Measurements from ENCODE around the gene PGAM4. TPM values are rescaled to one million over a fixed set of nuclear protein-coding genes. Genes with fewer than 3 reads are reported as not detected.

The PGAM4 gene
- total RNA-seq, 4 donors from 2014 or later, result not detected

GRCh38 chrX:77937291-77937690 lies 32.1 kb downstream of the PGAM4 start:
- Histone ChIP-seq H3K9me3 (no peaks in the 10 kb centered on the region), H3K27ac (no peak overlapping the region), H3K4me3 (no peak overlapping the region), H3K36me3 (no peaks in the 10 kb centered on the region), H3K4me1 (no peaks in the 10 kb centered on the region), H3K27me3 (no peaks in the 10 kb centered on the region)
- no peak for TF ChIP-seq POLR2A (IDR thresholded peaks at IDR 0.05)
- TF ChIP-seq, protein P1, sequence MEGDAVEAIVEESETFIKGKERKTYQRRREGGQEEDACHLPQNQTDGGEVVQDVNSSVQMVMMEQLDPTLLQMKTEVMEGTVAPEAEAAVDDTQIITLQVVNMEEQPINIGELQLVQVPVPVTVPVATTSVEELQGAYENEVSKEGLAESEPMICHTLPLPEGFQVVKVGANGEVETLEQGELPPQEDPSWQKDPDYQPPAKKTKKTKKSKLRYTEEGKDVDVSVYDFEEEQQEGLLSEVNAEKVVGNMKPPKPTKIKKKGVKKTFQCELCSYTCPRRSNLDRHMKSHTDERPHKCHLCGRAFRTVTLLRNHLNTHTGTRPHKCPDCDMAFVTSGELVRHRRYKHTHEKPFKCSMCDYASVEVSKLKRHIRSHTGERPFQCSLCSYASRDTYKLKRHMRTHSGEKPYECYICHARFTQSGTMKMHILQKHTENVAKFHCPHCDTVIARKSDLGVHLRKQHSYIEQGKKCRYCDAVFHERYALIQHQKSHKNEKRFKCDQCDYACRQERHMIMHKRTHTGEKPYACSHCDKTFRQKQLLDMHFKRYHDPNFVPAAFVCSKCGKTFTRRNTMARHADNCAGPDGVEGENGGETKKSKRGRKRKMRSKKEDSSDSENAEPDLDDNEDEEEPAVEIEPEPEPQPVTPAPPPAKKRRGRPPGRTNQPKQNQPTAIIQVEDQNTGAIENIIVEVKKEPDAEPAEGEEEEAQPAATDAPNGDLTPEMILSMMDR (IDR thresholded peaks at IDR 0.05 in 4 of 5, conservative IDR thresholded peaks at IDR 0.05 in 1 of 5), result no peak
- DNase-seq, result no peak
- intact Hi-C loops (cut with DNase I; ENCODE audit: low total_unique reads) (no loop called here), in situ Hi-C loops (cut with MboI; ENCODE audit: low sequenced_read_pairs in 4 of 4) (no loop called here)
- no peak for ATAC-seq

GRCh38 chrX:77936299-77936698 lies 33.1 kb downstream of the PGAM4 start:
- TF ChIP-seq, protein P1 (IDR thresholded peaks at IDR 0.05 in 4 of 5, conservative IDR thresholded peaks at IDR 0.05 in 1 of 5), result no peak
- TF ChIP-seq POLR2A (IDR thresholded peaks at IDR 0.05), result no peak
- H3K4me1 ChIP-seq, result no peaks in the 10 kb centered on the region
- H3K4me3 ChIP-seq, result no peak overlapping the region
- DNase-seq (no peak), ATAC-seq (no peak)
- H3K9me3 ChIP-seq, result no peaks in the 10 kb centered on the region
- intact Hi-C loops (cut with DNase I; ENCODE audit: low total_unique reads), result no loop called here
- in situ Hi-C loops (cut with MboI; ENCODE audit: low sequenced_read_pairs in 4 of 4), result no loop called here
- H3K27ac ChIP-seq, result no peak overlapping the region
- no peaks in the 10 kb centered on the region for H3K36me3 ChIP-seq
- H3K27me3 ChIP-seq, result no peaks in the 10 kb centered on the region

DNA sequence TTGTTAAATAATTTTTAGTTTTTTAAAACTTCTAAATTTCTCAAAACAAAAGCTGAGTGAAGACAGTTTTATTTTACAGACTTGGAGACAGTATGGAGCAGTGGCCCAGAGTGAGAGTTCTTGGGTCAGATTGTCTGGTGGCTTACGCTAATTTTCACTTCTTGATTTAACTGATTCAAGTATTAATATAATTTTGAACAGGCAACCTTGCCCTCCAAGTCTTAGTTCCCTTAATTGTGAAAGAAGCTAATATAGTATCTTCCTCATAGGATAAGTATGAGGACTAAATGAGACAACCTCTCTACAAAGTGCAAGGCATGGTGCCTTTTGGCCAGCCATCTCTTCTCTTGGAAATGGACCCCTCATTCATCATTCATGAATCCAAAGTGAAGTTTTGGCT lies 33.6 kb downstream of the PGAM4 start:
- Histone ChIP-seq H3K4me3 (no peak overlapping the region), H3K27me3 (no peaks in the 10 kb centered on the region), H3K36me3 (no peaks in the 10 kb centered on the region), H3K9me3 (no peaks in the 10 kb centered on the region), H3K4me1 (no peaks in the 10 kb centered on the region), H3K27ac (no peak overlapping the region)
- in situ Hi-C loops (cut with MboI; ENCODE audit: low sequenced_read_pairs in 4 of 4) (no loop called here), intact Hi-C loops (cut with DNase I; ENCODE audit: low total_unique reads) (no loop called here)
- DNase-seq (no peak), ATAC-seq (no peak)
- no peak for TF ChIP-seq POLR2A (IDR thresholded peaks at IDR 0.05)
- TF ChIP-seq, protein P1 (IDR thresholded peaks at IDR 0.05 in 4 of 5, conservative IDR thresholded peaks at IDR 0.05 in 1 of 5), result no peak

- DNase-seq (no peak), ATAC-seq (no peak)
- in situ Hi-C loops (cut with MboI; ENCODE audit: low sequenced_read_pairs in 4 of 4), result no loop called here
- no peaks in the 10 kb centered on the region for H3K27me3 ChIP-seq
- H3K9me3 ChIP-seq, result no peaks in the 10 kb centered on the region
- no peaks in the 10 kb centered on the region for H3K4me1 ChIP-seq
- TF ChIP-seq POLR2A (IDR thresholded peaks at IDR 0.05), result no peak
- TF ChIP-seq, protein P1 (IDR thresholded peaks at IDR 0.05 in 4 of 5, conservative IDR thresholded peaks at IDR 0.05 in 1 of 5), result no peak
- H3K4me3 ChIP-seq, result no peak overlapping the region
- intact Hi-C loops (cut with DNase I; ENCODE audit: low total_unique reads), result no loop called here
- H3K36me3 ChIP-seq, result no peaks in the 10 kb centered on the region
- H3K27ac ChIP-seq, result no peak overlapping the region
These were observed 38.9 kb downstream of the PGAM4 start for GRCh38 chrX:77930581-77930980.

GRCh38 chrX:77925764-77926163 lies 43.7 kb downstream of the PGAM4 start:
- Histone ChIP-seq H3K36me3 (no peaks in the 10 kb centered on the region), H3K4me3 (no peak overlapping the region), H3K9me3 (no peaks in the 10 kb centered on the region), H3K27me3 (no peaks in the 10 kb centered on the region), H3K4me1 (no peaks in the 10 kb centered on the region), H3K27ac (no peak overlapping the region)
- no peak for ATAC-seq
- TF ChIP-seq, protein P1 (IDR thresholded peaks at IDR 0.05 in 4 of 5, conservative IDR thresholded peaks at IDR 0.05 in 1 of 5), result no peak
- no peak for TF ChIP-seq POLR2A (IDR thresholded peaks at IDR 0.05)
- no peak for DNase-seq
- in situ Hi-C loops (cut with MboI; ENCODE audit: low sequenced_read_pairs in 4 of 4), result no loop called here
- intact Hi-C loops (cut with DNase I; ENCODE audit: low total_unique reads), result no loop called here

Measured in gastrocnemius medialis (tissue), 4 donors.